ENCODE results near the gene ARPP19.

- TF ChIP-seq ZNF70 (CRISPR knock-in tag; IDR thresholded peaks at IDR 0.05) (no peak), ZFP3 (CRISPR knock-in tag; IDR thresholded peaks at IDR 0.05) (no peak), ESRRG (CRISPR knock-in tag; IDR thresholded peaks at IDR 0.05) (no peak), PATZ1 (CRISPR knock-in tag; IDR thresholded peaks at IDR 0.05; ENCODE audit: borderline replicate concordance) (no peak), CSDC2 (CRISPR knock-in tag; IDR thresholded peaks at IDR 0.05) (no peak), ZNF565 (CRISPR knock-in tag; conservative IDR thresholded peaks at IDR 0.05; ENCODE audit: low read depth) (no peak), SNAI2 (CRISPR knock-in tag; IDR thresholded peaks at IDR 0.05) (no peak), ARNTL (CRISPR knock-in tag; IDR thresholded peaks at IDR 0.05; ENCODE audit: borderline replicate concordance, low read depth) (no peak)
These were observed 16.5 kb downstream of the ARPP19 start for GRCh38 chr15:52552303-52552702.
